GM12878 (cell line): Measurements from ENCODE around the gene BFSP2. TPM values are rescaled to one million over a fixed set of nuclear protein-coding genes. Genes with fewer than 3 reads are reported as not detected.
"Not testable (repeated sequence)": the region's sequence is repeated elsewhere in the genome, so short reads cannot be mapped to it uniquely, and the experiment has no call there.

ENCODE experiments used
- ATAC-seq: fragments of 200-7000 bp; cut with Tn5 transposase; 3 replicates; pipeline ENCODE4 v1.9.1; 2020; ENCODE audit warnings: mild to moderate bottlenecking, moderate library complexity
- BruUV-seq: library from RNA; stranded (reverse); fragments of 400-500 nt; replicated peaks from 2 replicates; lab custom pipeline; 2021; lab: Mats Ljungman, UMichigan
- CTCF ChIA-PET: fragments of 300-600 bp; sonication (Branson Sonifier 250); formaldehyde crosslinking; extraction: SDS; loops from one replicate; lab custom pipeline; 2021; ENCODE audit warnings: inconsistent platforms; lab: Yijun Ruan, JAX
- POLR2A ChIA-PET: fragments of 350-600 bp; formaldehyde crosslinking; extraction: SDS; loops from one replicate; lab custom pipeline; 2021; ENCODE audit warnings: inconsistent platforms; lab: Charles Lee
- RAD21 ChIA-PET: fragments of 300-600 bp; sonication (Branson Sonifier 250); formaldehyde crosslinking; loops from one replicate; lab custom pipeline; 2023; ENCODE audit warnings: antibody characterized with exemption; ENCODE audit not compliant: unreplicated experiment; lab: Charles Lee
- SMC1A ChIA-PET: fragments of 300-600 bp; sonication (Branson Sonifier 250); formaldehyde crosslinking; loops from one replicate; lab custom pipeline; 2023; ENCODE audit not compliant: unreplicated experiment, uncharacterized antibody; lab: Charles Lee
- DNase-seq: peaks from one replicate; pipeline ENCODE4 v3.0.0-alpha.2; 2011; ENCODE audit warnings: low read depth, low spot score
- FAIRE-seq: peaks from 3 replicates; lab custom pipeline; 2011; peaks lifted over from hg19 to GRCh38; lab: Jason Lieb, UNC
- H2AFZ ChIP-seq: 2 replicates; pipeline ENCODE4 v1.6.0; 2011; ENCODE audit warnings: low read depth, low read length, control low read depth; ENCODE audit not compliant: control insufficient read depth
- H3K27ac ChIP-seq: 2 replicates; pipeline ENCODE4 v1.5.1; 2011; ENCODE audit warnings: control low read depth; ENCODE audit not compliant: control insufficient read depth, insufficient read depth
- H3K27me3 ChIP-seq, 2 experiments: replicated peaks in 1 of 2; 2 replicates each; pipeline versions ENCODE4 v1.6.0 to v1.6.1; 2011; ENCODE audit warnings: low read length in 1 of 2; ENCODE audit not compliant: control insufficient read depth in 2 of 2, insufficient read depth in 2 of 2
- H3K36me3 ChIP-seq, 2 experiments: 2 replicates each; pipeline ENCODE4 v1.5.1; 2011; ENCODE audit warnings: low read length in 1 of 2; ENCODE audit not compliant: control insufficient read depth in 2 of 2, insufficient read depth in 2 of 2
- H3K4me1 ChIP-seq: 2 replicates; pipeline ENCODE4 v1.6.1; 2011; ENCODE audit warnings: mild to moderate bottlenecking, low read length, moderate library complexity, mixed read lengths; ENCODE audit not compliant: control insufficient read depth, insufficient read depth
- H3K4me2 ChIP-seq: 2 replicates; pipeline ENCODE4 v1.6.0; 2011; ENCODE audit warnings: control low read depth; ENCODE audit not compliant: control insufficient read depth, insufficient read depth
- H3K4me3 ChIP-seq: fragments of 200-600 bp; sonication (generic); 2 replicates; pipeline ENCODE4 v1.5.1; 2016
- H3K79me2 ChIP-seq: 2 replicates; pipeline ENCODE4 v1.6.0; 2011; ENCODE audit warnings: low read length; ENCODE audit not compliant: control insufficient read depth, insufficient read depth
- H3K9ac ChIP-seq: 2 replicates; pipeline ENCODE4 v1.8.0; 2011; ENCODE audit warnings: low read length, control low read depth, mixed read lengths; ENCODE audit not compliant: control insufficient read depth, insufficient read depth
- H3K9me3 ChIP-seq: replicated peaks from 3 replicates; pipeline ENCODE4 v1.5.1; 2011; ENCODE audit warnings: mild to moderate bottlenecking, low read length; ENCODE audit not compliant: control insufficient read depth, insufficient read depth
- H4K20me1 ChIP-seq: 2 replicates; pipeline ENCODE4 v1.6.0; 2011; ENCODE audit not compliant: control insufficient read depth, insufficient read depth
- EZH2 ChIP-seq: IDR thresholded peaks from 2 replicates; pipeline ENCODE4 v1.6.1; 2012; ENCODE audit warnings: low read depth, mild to moderate bottlenecking, control low read depth, inconsistent platforms, low read length, borderline replicate concordance; ENCODE audit not compliant: control insufficient read depth
- HDAC6 ChIP-seq: fragments of 200-600 bp; sonication (generic); IDR thresholded peaks from one replicate; pipeline ENCODE4 v1.8.0; 2017; ENCODE audit warnings: antibody characterized with exemption; ENCODE audit not compliant: unreplicated experiment
- IKZF2 ChIP-seq, 2 experiments: fragments of 450-650 bp; IDR thresholded peaks; 2 replicates each; pipeline ENCODE4 v1.6.1; 2017; ENCODE audit warnings: mild to moderate bottlenecking in 2 of 2, moderate library complexity in 2 of 2
- KAT2A ChIP-seq: conservative IDR thresholded peaks from 2 replicates; pipeline ENCODE4 v1.6.1; 2011; ENCODE audit warnings: low read depth, low read length; ENCODE audit not compliant: control insufficient read depth
- NFXL1 ChIP-seq: fragments of 450-650 bp; IDR thresholded peaks from 2 replicates; pipeline ENCODE4 v1.6.1; 2017; ENCODE audit warnings: antibody characterized with exemption, mild to moderate bottlenecking, borderline replicate concordance
- PAX5 ChIP-seq: IDR thresholded peaks from 2 replicates; pipeline ENCODE4 v1.6.1; 2011; ENCODE audit warnings: low read depth, low read length, borderline replicate concordance
- SMC3 ChIP-seq: IDR thresholded peaks from 2 replicates; pipeline ENCODE4 v1.6.1; 2011; ENCODE audit warnings: low read length, improper control_type of control experiment, borderline replicate concordance
- WGBS: methylation state at CpG from one replicate; pipeline ENCODE4 v1.1.6; 2016; ENCODE audit warnings: low lambda C conversion rate; ENCODE audit not compliant: insufficient replicate concordance, insufficient coverage; ENCODE audit errors: missing lambda C conversion rate; 5-methylcytosine and 5-hydroxymethylcytosine counted together
- in situ Hi-C: fragments of 300-500 bp; cut with MboI; formaldehyde crosslinking; loops from 9 replicates; pipeline ENCODE4 v1.14.3; 2018; ENCODE audit warnings: mixed read lengths
- intact Hi-C: fragments of 100-400 bp; cut with micrococcal nuclease; formaldehyde crosslinking; loops from one replicate; pipeline ENCODE4 v1.14.2; 2022; ENCODE audit not compliant: unreplicated experiment
- polyA plus RNA-seq, 11 experiments: library from polyadenylated mRNA; depleted of rRNA in 4 of 11; unstranded in 6 of 11; stranded (reverse) in 5 of 11; fragments of >200 nt; fragmentation: Nextera tagmentation in 4 of 11; fragmentation: Illumina TruSeq in 1 of 11; extraction: Ambion mirVana in 4 of 11; extraction: Trizol in 1 of 11; gene quantifications; 1 replicate in 1 of 11; 2 replicates in 10 of 11; pipeline versions ENCODE4 v1.2.1 to v1.2.3, GENCODE V29; 2011 to 2016; ENCODE audit warnings: inconsistent platforms in 2 of 11, missing spikeins in 2 of 11, low read depth in 1 of 11
- total RNA-seq, 4 experiments: library from RNA; depleted of rRNA in 3 of 4; stranded (reverse); fragments of >200 nt in 3 of 4; fragmentation: Illumina TruSeq in 1 of 4; extraction: Trizol in 1 of 4; gene quantifications; 2 replicates each; pipeline versions ENCODE4 v1.2.1 to v1.2.3, GENCODE V29; 2013 to 2021
- TF ChIP-seq, protein P1 (sequence below): fragments of 450-650 bp; IDR thresholded peaks from 2 replicates; pipeline ENCODE4 v1.6.1; 2017; ENCODE audit warnings: mild to moderate bottlenecking, moderate library complexity
- TF ChIP-seq, protein P2 (sequence below): fragments of 450-650 bp; IDR thresholded peaks from 2 replicates; pipeline ENCODE4 v1.6.1; 2016; ENCODE audit warnings: mild to moderate bottlenecking
- TF ChIP-seq, protein P3 (sequence below): IDR thresholded peaks from 2 replicates; pipeline ENCODE4 v1.6.1; 2012; ENCODE audit warnings: low read depth, low read length, improper control_type of control experiment

The BFSP2 gene
- total and polyA plus RNA-seq, 10 of the 15 experiments (the other 5 are each of a cell fraction or from before 2014, with no cell fraction given): 1.5 to 20.4 (median 7.3) TPM

DNA sequence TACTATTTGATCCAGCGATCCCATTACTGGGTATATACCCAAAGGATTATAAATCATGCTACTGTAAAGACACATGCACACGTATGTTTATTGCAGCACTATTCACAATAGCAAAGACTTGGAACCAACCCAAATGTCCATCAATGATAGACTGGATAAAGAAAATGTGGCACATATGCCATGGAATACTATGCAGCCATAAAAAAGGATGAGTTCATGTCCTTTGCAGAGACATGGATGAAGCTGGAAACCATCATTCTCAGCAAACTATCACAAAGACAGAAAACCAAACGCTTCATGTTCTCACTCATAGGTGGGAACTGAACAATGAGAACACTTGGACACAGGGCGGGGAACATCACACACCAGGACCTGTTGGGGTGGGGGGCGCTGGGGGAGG, 82.6 kb downstream of the BFSP2 start:
- 78% methylated on average over 5 of the region's 5 CpGs for WGBS
- H3K4me3 ChIP-seq, H4K20me1 ChIP-seq, H3K4me2 ChIP-seq, ATAC-seq, H3K27ac ChIP-seq, H3K79me2 ChIP-seq, POLR2A ChIA-PET, intact Hi-C loops, SMC1A ChIA-PET, CTCF ChIA-PET, H2AFZ ChIP-seq, H3K36me3 ChIP-seq, FAIRE-seq, DNase-seq, RAD21 ChIA-PET, H3K9ac ChIP-seq, H3K27me3 ChIP-seq, in situ Hi-C loops, BruUV-seq: not testable (repeated sequence)
- Histone ChIP-seq H3K4me1 (peaks cover 29% of the 10 kb centered on the region), H3K9me3 (peaks cover 11% of the 10 kb centered on the region)

DNA sequence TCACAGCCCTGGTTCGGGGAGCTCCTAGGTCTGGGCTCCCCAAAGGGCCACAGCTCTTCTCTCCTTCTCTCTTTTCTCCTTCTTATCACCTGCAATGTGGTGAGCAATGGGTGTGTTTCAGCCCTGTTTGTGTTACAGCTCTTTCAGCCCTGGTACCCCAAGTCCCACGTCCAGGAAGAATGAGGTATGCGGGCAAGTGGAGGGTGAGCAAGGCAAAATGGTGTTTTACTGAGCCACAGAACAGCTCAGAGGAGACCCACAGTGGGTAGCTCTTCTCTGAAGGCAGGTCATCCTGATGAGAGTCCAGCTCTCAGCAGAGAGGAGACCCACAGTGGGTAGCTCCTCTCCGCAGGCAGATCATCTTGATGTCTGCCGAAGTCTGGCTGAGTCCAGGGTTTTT, 86.8 kb downstream of the BFSP2 start:
- ChIA-PET SMC1A (interaction anchor here (0.9 to 1.2 kb wide), 3 partner anchors 14 to 23 kb away, joined by 3 read pairs; no protein-coding TSS in a partner anchor), RAD21 (interaction anchor here (1.5 kb wide), 1 partner anchor 19 kb away, joined by 4 read pairs; no protein-coding TSS in a partner anchor), CTCF (interaction anchor here (0.5 to 9.7 kb wide), 7 partner anchors 10 to 177 kb away, joined by 3 to 86 read pairs (median 4); no protein-coding TSS in a partner anchor), POLR2A (no interaction called here)
- intact Hi-C loops (no loop called here), in situ Hi-C loops (loop anchor here (5.0 kb wide), 1 partner anchor 86 kb away; the partner anchor contains the start of gene CDV3)
- Histone ChIP-seq H2AFZ (no peak overlapping the region), H3K36me3 (no peaks in the 10 kb centered on the region; a peak in 1 of 4 replicates), H3K9ac (no peak overlapping the region), H3K4me1 (peaks cover 37% of the 10 kb centered on the region), H3K27me3 (no peaks in the 10 kb centered on the region), H3K4me2 (no peak overlapping the region), H3K4me3 (no peak overlapping the region), H3K79me2 (peaks cover 15% of the 10 kb centered on the region), H4K20me1 (no peaks in the 10 kb centered on the region), H3K9me3 (peaks cover 11% of the 10 kb centered on the region), H3K27ac (no peak overlapping the region)
- no TSS peak for BruUV-seq
- no peak for ATAC-seq
- no peak for DNase-seq
- WGBS: 83% methylated on average over 5 of the region's 5 CpGs
- no peak for FAIRE-seq
- TF ChIP-seq SMC3 (no peak), EZH2 (no peak), KAT2A (no peak), HDAC6 (no peak), NFXL1 (no peak), IKZF2 (IDR thresholded peaks at IDR 0.05) (no peak), PAX5 (no peak)
- TF ChIP-seq, protein P1, sequence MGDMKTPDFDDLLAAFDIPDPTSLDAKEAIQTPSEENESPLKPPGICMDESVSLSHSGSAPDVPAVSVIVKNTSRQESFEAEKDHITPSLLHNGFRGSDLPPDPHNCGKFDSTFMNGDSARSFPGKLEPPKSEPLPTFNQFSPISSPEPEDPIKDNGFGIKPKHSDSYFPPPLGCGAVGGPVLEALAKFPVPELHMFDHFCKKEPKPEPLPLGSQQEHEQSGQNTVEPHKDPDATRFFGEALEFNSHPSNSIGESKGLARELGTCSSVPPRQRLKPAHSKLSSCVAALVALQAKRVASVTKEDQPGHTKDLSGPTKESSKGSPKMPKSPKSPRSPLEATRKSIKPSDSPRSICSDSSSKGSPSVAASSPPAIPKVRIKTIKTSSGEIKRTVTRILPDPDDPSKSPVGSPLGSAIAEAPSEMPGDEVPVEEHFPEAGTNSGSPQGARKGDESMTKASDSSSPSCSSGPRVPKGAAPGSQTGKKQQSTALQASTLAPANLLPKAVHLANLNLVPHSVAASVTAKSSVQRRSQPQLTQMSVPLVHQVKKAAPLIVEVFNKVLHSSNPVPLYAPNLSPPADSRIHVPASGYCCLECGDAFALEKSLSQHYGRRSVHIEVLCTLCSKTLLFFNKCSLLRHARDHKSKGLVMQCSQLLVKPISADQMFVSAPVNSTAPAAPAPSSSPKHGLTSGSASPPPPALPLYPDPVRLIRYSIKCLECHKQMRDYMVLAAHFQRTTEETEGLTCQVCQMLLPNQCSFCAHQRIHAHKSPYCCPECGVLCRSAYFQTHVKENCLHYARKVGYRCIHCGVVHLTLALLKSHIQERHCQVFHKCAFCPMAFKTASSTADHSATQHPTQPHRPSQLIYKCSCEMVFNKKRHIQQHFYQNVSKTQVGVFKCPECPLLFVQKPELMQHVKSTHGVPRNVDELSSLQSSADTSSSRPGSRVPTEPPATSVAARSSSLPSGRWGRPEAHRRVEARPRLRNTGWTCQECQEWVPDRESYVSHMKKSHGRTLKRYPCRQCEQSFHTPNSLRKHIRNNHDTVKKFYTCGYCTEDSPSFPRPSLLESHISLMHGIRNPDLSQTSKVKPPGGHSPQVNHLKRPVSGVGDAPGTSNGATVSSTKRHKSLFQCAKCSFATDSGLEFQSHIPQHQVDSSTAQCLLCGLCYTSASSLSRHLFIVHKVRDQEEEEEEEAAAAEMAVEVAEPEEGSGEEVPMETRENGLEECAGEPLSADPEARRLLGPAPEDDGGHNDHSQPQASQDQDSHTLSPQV: no peak
- TF ChIP-seq, protein P2, sequence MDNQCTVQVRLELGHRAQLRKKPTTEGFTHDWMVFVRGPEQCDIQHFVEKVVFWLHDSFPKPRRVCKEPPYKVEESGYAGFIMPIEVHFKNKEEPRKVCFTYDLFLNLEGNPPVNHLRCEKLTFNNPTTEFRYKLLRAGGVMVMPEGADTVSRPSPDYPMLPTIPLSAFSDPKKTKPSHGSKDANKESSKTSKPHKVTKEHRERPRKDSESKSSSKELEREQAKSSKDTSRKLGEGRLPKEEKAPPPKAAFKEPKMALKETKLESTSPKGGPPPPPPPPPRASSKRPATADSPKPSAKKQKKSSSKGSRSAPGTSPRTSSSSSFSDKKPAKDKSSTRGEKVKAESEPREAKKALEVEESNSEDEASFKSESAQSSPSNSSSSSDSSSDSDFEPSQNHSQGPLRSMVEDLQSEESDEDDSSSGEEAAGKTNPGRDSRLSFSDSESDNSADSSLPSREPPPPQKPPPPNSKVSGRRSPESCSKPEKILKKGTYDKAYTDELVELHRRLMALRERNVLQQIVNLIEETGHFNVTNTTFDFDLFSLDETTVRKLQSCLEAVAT: no peak
- TF ChIP-seq, protein P3, sequence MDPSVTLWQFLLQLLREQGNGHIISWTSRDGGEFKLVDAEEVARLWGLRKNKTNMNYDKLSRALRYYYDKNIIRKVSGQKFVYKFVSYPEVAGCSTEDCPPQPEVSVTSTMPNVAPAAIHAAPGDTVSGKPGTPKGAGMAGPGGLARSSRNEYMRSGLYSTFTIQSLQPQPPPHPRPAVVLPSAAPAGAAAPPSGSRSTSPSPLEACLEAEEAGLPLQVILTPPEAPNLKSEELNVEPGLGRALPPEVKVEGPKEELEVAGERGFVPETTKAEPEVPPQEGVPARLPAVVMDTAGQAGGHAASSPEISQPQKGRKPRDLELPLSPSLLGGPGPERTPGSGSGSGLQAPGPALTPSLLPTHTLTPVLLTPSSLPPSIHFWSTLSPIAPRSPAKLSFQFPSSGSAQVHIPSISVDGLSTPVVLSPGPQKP: no peak
